SK-N-SH treated with all-trans-retinoic acid at 6 μM for 48 hours (cell line): Measurements from ENCODE around the gene KIAA1549.

ENCODE experiments used
- ATAC-seq: fragments of 200-7000 bp; cut with Tn5 transposase; 3 replicates; pipeline ENCODE4 v1.9.1; 2020; ENCODE audit warnings: mild to moderate bottlenecking, moderate library complexity
- ARNTL ChIP-seq: fragments of 450-650 bp; formaldehyde crosslinking; IDR thresholded peaks from 2 replicates; pipeline ENCODE4 v1.5.0; 2020; ENCODE audit warnings: low read depth, mild to moderate bottlenecking, moderate library complexity, borderline replicate concordance
- BACH2 ChIP-seq: fragments of 250-450 bp; sonication (Bioruptor Pico); IDR thresholded peaks from 2 replicates; pipeline ENCODE4 v1.9.0; 2021; ENCODE audit warnings: mild to moderate bottlenecking, borderline replicate concordance
- CREB5 ChIP-seq: fragments of 250-450 bp; sonication (Bioruptor Pico); IDR thresholded peaks from 2 replicates; pipeline ENCODE4 v1.5.1; 2020; ENCODE audit warnings: low read depth, mild to moderate bottlenecking, moderate library complexity
- CSRNP3 ChIP-seq: fragments of 250-450 bp; sonication (Bioruptor Pico); IDR thresholded peaks from 2 replicates; pipeline ENCODE4 v1.5.1; 2021; ENCODE audit warnings: mild to moderate bottlenecking, moderate library complexity
- ESRRG ChIP-seq: fragments of 250-450 bp; sonication (Bioruptor Pico); IDR thresholded peaks from 2 replicates; pipeline ENCODE4 v1.6.1; 2021; ENCODE audit warnings: mild to moderate bottlenecking
- GLIS3 ChIP-seq: fragments of 250-450 bp; sonication (Bioruptor Pico); IDR thresholded peaks from 2 replicates; pipeline ENCODE4 v1.5.0; 2020; ENCODE audit warnings: mild to moderate bottlenecking, moderate library complexity
- OSR1 ChIP-seq: fragments of 250-450 bp; sonication (Bioruptor Pico); IDR thresholded peaks from 2 replicates; pipeline ENCODE4 v1.8.0; 2022; ENCODE audit warnings: moderate library complexity, mild to moderate bottlenecking, inconsistent platforms
- PATZ1 ChIP-seq: fragments of 250-450 bp; sonication (Bioruptor Pico); IDR thresholded peaks from 2 replicates; pipeline ENCODE4 v1.8.0; 2020; ENCODE audit warnings: mild to moderate bottlenecking, moderate library complexity, borderline replicate concordance
- POU6F1 ChIP-seq: fragments of 250-450 bp; sonication (Bioruptor Pico); IDR thresholded peaks from 2 replicates; pipeline ENCODE4 v1.8.0; 2021; ENCODE audit warnings: low read depth, mild to moderate bottlenecking, moderate library complexity, borderline replicate concordance
- PPARA ChIP-seq: fragments of 250-450 bp; sonication (Bioruptor Pico); IDR thresholded peaks from 2 replicates; pipeline ENCODE4 v1.5.0; 2020; ENCODE audit warnings: mild to moderate bottlenecking, borderline replicate concordance
- SNAI2 ChIP-seq: fragments of 250-450 bp; sonication (Bioruptor Pico); IDR thresholded peaks from 2 replicates; pipeline ENCODE4 v1.5.0; 2020; ENCODE audit warnings: mild to moderate bottlenecking, moderate library complexity
- TCF4 ChIP-seq: fragments of 250-450 bp; sonication (Bioruptor Pico); IDR thresholded peaks from 2 replicates; pipeline ENCODE4 v1.8.0; 2021; ENCODE audit warnings: mild to moderate bottlenecking, moderate library complexity, borderline replicate concordance
- TOX ChIP-seq: fragments of 250-450 bp; sonication (Bioruptor Pico); IDR thresholded peaks from 2 replicates; pipeline ENCODE4 v1.8.0; 2021; ENCODE audit warnings: mild to moderate bottlenecking, moderate library complexity, borderline replicate concordance
- TSHZ2 ChIP-seq: fragments of 250-450 bp; sonication (Bioruptor Pico); IDR thresholded peaks from 2 replicates; pipeline ENCODE4 v1.5.0; 2020; ENCODE audit warnings: mild to moderate bottlenecking, moderate library complexity
- ZC3H10 ChIP-seq: fragments of 250-450 bp; sonication (Bioruptor Pico); IDR thresholded peaks from 2 replicates; pipeline ENCODE4 v1.5.1; 2021; ENCODE audit warnings: mild to moderate bottlenecking, moderate library complexity
- ZFP3 ChIP-seq: fragments of 250-450 bp; sonication (Bioruptor Pico); IDR thresholded peaks from 2 replicates; pipeline ENCODE4 v1.5.0; 2020; ENCODE audit warnings: mild to moderate bottlenecking, moderate library complexity
- ZFP30 ChIP-seq: fragments of 450-650 bp; formaldehyde crosslinking; IDR thresholded peaks from 2 replicates; pipeline ENCODE4 v1.5.0; 2022; ENCODE audit warnings: mild to moderate bottlenecking, moderate library complexity
- ZNF565 ChIP-seq: fragments of 450-650 bp; formaldehyde crosslinking; conservative IDR thresholded peaks from 2 replicates; pipeline ENCODE4 v1.5.0; 2020; ENCODE audit warnings: low read depth, mild to moderate bottlenecking, moderate library complexity
- ZNF70 ChIP-seq: fragments of 450-650 bp; formaldehyde crosslinking; IDR thresholded peaks from 2 replicates; pipeline ENCODE4 v1.5.0; 2020; ENCODE audit warnings: mild to moderate bottlenecking, moderate library complexity
- ZNF8 ChIP-seq: fragments of 450-650 bp; formaldehyde crosslinking; IDR thresholded peaks from 2 replicates; pipeline ENCODE4 v1.5.0; 2020; ENCODE audit warnings: mild to moderate bottlenecking, moderate library complexity

KIAA1549 gene

GRCh38 chr7:138981332-138982203 lies at the start of gene KIAA1549:
KIAA1549 (minus strand) TSS chr7:138981389; CDS start chr7:138981269, 120 bp downstream.
- TF ChIP-seq GLIS3 (CRISPR knock-in tag) (no peak), PPARA (peak; percentile 35; the same call in 1 of the 2 replicates), SNAI2 (CRISPR knock-in tag) (peak; percentile 18; the same call in 1 of the 2 replicates)
- TF ChIP-seq, all 23 proteins: peak for 2
- peak; percentile 80 for ATAC-seq

GRCh38 chr7:139029353-139029752 lies 48.2 kb upstream of the KIAA1549 start:
- ATAC-seq = no peak

GRCh38 chr7:139026551-139026950 lies 45.4 kb upstream of the KIAA1549 start:
- no peak for ATAC-seq
- no peak for TF ChIP-seq ZNF565 (CRISPR knock-in tag)
- no peak for TF ChIP-seq TCF4 (CRISPR knock-in tag)
- no peak for TF ChIP-seq ZC3H10
- no peak for TF ChIP-seq PATZ1
- TF ChIP-seq CSRNP3 = no peak
- no peak for TF ChIP-seq ZNF70 (CRISPR knock-in tag)
- TF ChIP-seq SNAI2 (CRISPR knock-in tag) = no peak
- TF ChIP-seq ZFP30 (CRISPR knock-in tag) = no peak
- TF ChIP-seq OSR1 (CRISPR knock-in tag) = no peak

More at GRCh38 chr7:139029353-139029752, 48.2 kb upstream of the KIAA1549 start:
- no peak for TF ChIP-seq ZC3H10
- no peak for TF ChIP-seq SNAI2 (CRISPR knock-in tag)
- TF ChIP-seq TOX (CRISPR knock-in tag) = no peak
- TF ChIP-seq OSR1 (CRISPR knock-in tag) = no peak
- no peak for TF ChIP-seq CSRNP3
- TF ChIP-seq ZFP3 (CRISPR knock-in tag) = no peak
- TF ChIP-seq BACH2 (CRISPR knock-in tag) = no peak
- TF ChIP-seq ZNF70 (CRISPR knock-in tag) = no peak
- no peak for TF ChIP-seq CREB5 (CRISPR knock-in tag)
- TF ChIP-seq ZFP30 (CRISPR knock-in tag) = no peak
- no peak for TF ChIP-seq POU6F1 (CRISPR knock-in tag)
- no peak for TF ChIP-seq ARNTL (CRISPR knock-in tag)
- TF ChIP-seq GLIS3 (CRISPR knock-in tag) = no peak
- no peak for TF ChIP-seq ESRRG (CRISPR knock-in tag)
- TF ChIP-seq TSHZ2 (CRISPR knock-in tag) = no peak
- no peak for TF ChIP-seq ZNF8
